SK-N-SH (cell line): ENCODE measurements around the gene TMEM202. TPM values are rescaled to one million over a fixed set of nuclear protein-coding genes. Genes with fewer than 3 reads are reported as not detected.

ENCODE experiments used
- CTCF ChIA-PET: fragments of 300-600, 350-600 bp; formaldehyde crosslinking; extraction: SDS; loops from one replicate; lab custom pipeline; 2021; lab: Yijun Ruan, JAX
- POLR2A ChIA-PET: fragments of 350-600 bp; sonication (Branson Sonifier 250); formaldehyde crosslinking; extraction: SDS; loops from one replicate; lab custom pipeline; 2020; ENCODE audit warnings: antibody characterized with exemption, inconsistent platforms; lab: Yijun Ruan, JAX
- DNase-seq: peaks from one replicate; pipeline ENCODE4 v3.0.0; 2012
- H2AFZ ChIP-seq: fragments of 200-600 bp; sonication (generic); 2 replicates; pipeline ENCODE4 v1.8.1; 2016; ENCODE audit warnings: antibody characterized with exemption, mild to moderate bottlenecking, low read depth
- H3F3A ChIP-seq: fragments of 200-600 bp; sonication (generic); replicated peaks from 2 replicates; pipeline ENCODE3; 2016; ENCODE audit warnings: antibody characterized with exemption, mild to moderate bottlenecking; ENCODE audit not compliant: insufficient read depth
- H3K27ac ChIP-seq, 2 experiments: fragments of 200-500 bp in 1 of 2; fragments of 200-600 bp in 1 of 2; sonication (Bioruptor generic) in 1 of 2; sonication (generic), shearing (Covaris generic) in 1 of 2; 2 replicates each; pipeline versions ENCODE4 v1.5.1 to v1.6.1; 2014 to 2016; ENCODE audit warnings: low read depth in 2 of 2, inconsistent platforms in 1 of 2, low read length in 1 of 2, mild to moderate bottlenecking in 1 of 2, mixed read lengths in 1 of 2
- H3K27me3 ChIP-seq: fragments of 200-600 bp; sonication (generic), shearing (Covaris generic); 2 replicates; pipeline ENCODE4 v1.6.1; 2016; ENCODE audit warnings: mixed run types; ENCODE audit not compliant: insufficient read depth
- H3K36me3 ChIP-seq, 2 experiments: fragments of 200-500 bp in 1 of 2; fragments of 200-600 bp in 1 of 2; sonication (Bioruptor generic) in 1 of 2; sonication (generic) in 1 of 2; replicated peaks in 1 of 2; 2 replicates each; pipeline versions ENCODE3 to v1.5.1; 2014 to 2016; ENCODE audit warnings: low read length in 1 of 2, mild to moderate bottlenecking in 1 of 2; ENCODE audit not compliant: insufficient read depth in 2 of 2, control insufficient read depth in 1 of 2
- H3K4me1 ChIP-seq, 2 experiments: fragments of 200-500 bp in 1 of 2; fragments of 200-600 bp in 1 of 2; sonication (Bioruptor generic) in 1 of 2; sonication (generic), shearing (Covaris generic) in 1 of 2; 2 replicates each; pipeline versions ENCODE4 v1.5.1 to v1.6.1; 2014 to 2016; ENCODE audit warnings: low read depth in 1 of 2, low read length in 1 of 2, mixed run types in 1 of 2; ENCODE audit not compliant: insufficient read depth in 2 of 2, control insufficient read depth in 1 of 2
- H3K4me2 ChIP-seq: fragments of 200-600 bp; sonication (generic), shearing (Covaris generic); 2 replicates; pipeline ENCODE4 v1.6.1; 2017; ENCODE audit warnings: mixed run types
- H3K4me3 ChIP-seq, 2 experiments: fragments of 200-500 bp in 1 of 2; fragments of 200-600 bp in 1 of 2; sonication (Bioruptor generic) in 1 of 2; sonication (generic), shearing (Covaris generic) in 1 of 2; 2 replicates each; pipeline versions ENCODE4 v1.5.1 to v1.8.1; 2014 to 2016; ENCODE audit warnings: low read depth in 2 of 2, inconsistent platforms in 1 of 2, low read length in 1 of 2, mild to moderate bottlenecking in 1 of 2, mixed read lengths in 1 of 2, moderate library complexity in 1 of 2
- H3K79me2 ChIP-seq: fragments of 200-600 bp; sonication (generic); 2 replicates; pipeline ENCODE4 v1.8.1; 2017; ENCODE audit warnings: mild to moderate bottlenecking; ENCODE audit not compliant: insufficient read depth
- H3K9ac ChIP-seq: fragments of 200-600 bp; sonication (generic); 2 replicates; pipeline ENCODE4 v1.6.1; 2017; ENCODE audit warnings: mixed run types
- H3K9me2 ChIP-seq: fragments of 200-600 bp; sonication (generic); 2 replicates; pipeline ENCODE4 v1.6.1; 2017; ENCODE audit warnings: mixed run types
- H3K9me3 ChIP-seq: fragments of 200-600 bp; sonication (generic); 2 replicates; pipeline ENCODE4 v1.6.1; 2017; ENCODE audit warnings: mixed run types, mild to moderate bottlenecking, moderate library complexity
- H4K20me1 ChIP-seq: fragments of 200-600 bp; sonication (generic); 2 replicates; pipeline ENCODE4 v1.6.1; 2017; ENCODE audit warnings: mild to moderate bottlenecking, mixed run types; ENCODE audit not compliant: insufficient read depth
- EP300 ChIP-seq, 2 experiments: IDR thresholded peaks; 2 replicates each; pipeline versions ENCODE4 v1.4.0 to v1.6.1; 2012; ENCODE audit warnings: borderline replicate concordance in 1 of 2, low read depth in 1 of 2, low read length in 1 of 2
- FOSL2 ChIP-seq: IDR thresholded peaks from 2 replicates; pipeline ENCODE4 v1.4.0; 2012; ENCODE audit warnings: low read depth, mild to moderate bottlenecking, moderate library complexity, borderline replicate concordance
- FOXM1 ChIP-seq: IDR thresholded peaks from 2 replicates; pipeline ENCODE4 v1.4.0; 2012; ENCODE audit warnings: low read depth, mild to moderate bottlenecking
- GABPA ChIP-seq: IDR thresholded peaks from 2 replicates; pipeline ENCODE4 v1.4.0; 2012; ENCODE audit warnings: low read depth, mild to moderate bottlenecking
- NRF1 ChIP-seq: IDR thresholded peaks from 2 replicates; pipeline ENCODE4 v1.6.1; 2012; ENCODE audit warnings: low read depth, mild to moderate bottlenecking, low read length
- RFX5 ChIP-seq: IDR thresholded peaks from 2 replicates; pipeline ENCODE4 v1.6.1; 2012; ENCODE audit warnings: mild to moderate bottlenecking, improper control_type of control experiment, low read length
- SIN3A ChIP-seq: IDR thresholded peaks from 2 replicates; pipeline ENCODE4 v1.6.1; 2012; ENCODE audit warnings: low read depth, mild to moderate bottlenecking, low read length, moderate library complexity, borderline replicate concordance
- SMC3 ChIP-seq: IDR thresholded peaks from 2 replicates; pipeline ENCODE4 v1.6.1; 2012; ENCODE audit warnings: low read depth, low read length, improper control_type of control experiment
- TAF1 ChIP-seq: IDR thresholded peaks from 2 replicates; pipeline ENCODE4 v1.6.1; 2012; ENCODE audit warnings: low read depth, mild to moderate bottlenecking, low read length, moderate library complexity, borderline replicate concordance
- YY1 ChIP-seq: IDR thresholded peaks from 2 replicates; pipeline ENCODE4 v1.4.0; 2012; ENCODE audit warnings: low read depth, mild to moderate bottlenecking
- ZBTB33 ChIP-seq: IDR thresholded peaks from 2 replicates; pipeline ENCODE4 v1.4.0; 2012; ENCODE audit warnings: low read depth, borderline replicate concordance
- WGBS: methylation state at CpG from one replicate; pipeline ENCODE4 v1.1.6; 2017; ENCODE audit warnings: low lambda C conversion rate; 5-methylcytosine and 5-hydroxymethylcytosine counted together
- polyA plus RNA-seq, 3 experiments: library from polyadenylated mRNA; depleted of rRNA; stranded (reverse); fragments of >200 nt; gene quantifications; 2 replicates each; pipeline ENCODE4 v1.2.3, GENCODE V29; 2012

The TMEM202 gene
- polyA plus RNA-seq, 1 of the 3 experiments (the other 2 are of a cell fraction): not detected

GRCh38 chr15:72372361-72372760, 25.7 kb upstream of the TMEM202 start:
- H3K4me2 ChIP-seq: no peak overlapping the region
- POLR2A ChIA-PET: no interaction called here
- H3K79me2 ChIP-seq: peaks cover 60% of the 10 kb centered on the region
- H3K36me3 ChIP-seq: peaks cover 3 to 6% of the 10 kb centered on the region in 2 experiments
- no peak overlapping the region for H3K4me3 ChIP-seq
- no peaks in the 10 kb centered on the region for H3K9me3 ChIP-seq
- peaks cover 7 to 11% of the 10 kb centered on the region in 2 experiments; a peak in 3 of 4 replicates for H3K4me1 ChIP-seq
- no peak overlapping the region for H2AFZ ChIP-seq
- H3K9ac ChIP-seq: no peak overlapping the region
- H3K27me3 ChIP-seq: no peaks in the 10 kb centered on the region
- peaks cover 6% of the 10 kb centered on the region for H3F3A ChIP-seq
- no peaks in the 10 kb centered on the region for H3K9me2 ChIP-seq
- TF ChIP-seq NRF1 (no peak), GABPA (no peak), YY1 (no peak), SIN3A (no peak), RFX5 (no peak), EP300 (IDR thresholded peaks at IDR 0.05; ENCODE audit: borderline replicate concordance in 1 of 2, low read depth in 1 of 2, low read length in 1 of 2) (no peak)
- TF ChIP-seq, all 33 proteins: peak for 0
- CTCF ChIA-PET: no interaction called here
- Histone ChIP-seq H3K27ac (no peak overlapping the region), H4K20me1 (no peaks in the 10 kb centered on the region)
- no peak for DNase-seq

- H3K9me2 ChIP-seq: no peaks in the 10 kb centered on the region
- H3K4me1 ChIP-seq: peaks cover 7 to 11% of the 10 kb centered on the region in 2 experiments; a peak in 3 of 4 replicates
- H3K4me3 ChIP-seq: peak overlapping the region; percentile 81 to 95
- H3F3A ChIP-seq: peaks cover 11% of the 10 kb centered on the region
- under 1% methylated on average over 15 of the region's 17 CpGs for WGBS
- H3K4me2 ChIP-seq: peak overlapping the region; percentile 90
- H3K79me2 ChIP-seq: peaks cover 41% of the 10 kb centered on the region
- DNase-seq: no peak
- no peaks in the 10 kb centered on the region for H3K27me3 ChIP-seq
- peak overlapping the region; percentile 49 to 88 for H3K27ac ChIP-seq
- TF ChIP-seq FOXM1: no peak
- TF ChIP-seq ZBTB33: no peak
- TF ChIP-seq FOSL2: no peak
- TF ChIP-seq TAF1: no peak
- TF ChIP-seq SMC3: no peak
- TF ChIP-seq, all 33 proteins: peak for 0
- H3K36me3 ChIP-seq: no peaks in the 10 kb centered on the region
- ChIA-PET POLR2A (interaction anchor here (0.6 to 1.4 kb wide), 7 partner anchors 8 to 98 kb away, joined by 3 to 6 read pairs (median 4); partner anchors contain the start of genes ARIH1 and CELF6), CTCF (interaction anchor here (0.7 to 1.3 kb wide), 3 partner anchors 14 to 63 kb away, joined by 3 to 4 read pairs (median 3); no protein-coding TSS in a partner anchor)
- peak overlapping the region; percentile 83 for H3K9ac ChIP-seq
- no peaks in the 10 kb centered on the region for H3K9me3 ChIP-seq
- no peaks in the 10 kb centered on the region for H4K20me1 ChIP-seq
- peak overlapping the region; percentile 99 for H2AFZ ChIP-seq
Measured at GRCh38 chr15:72375501-72375845, 22.6 kb upstream of the TMEM202 start.
